M059J (cell line): Measurements from ENCODE around the gene DMD. TPM values are rescaled to one million over a fixed set of nuclear protein-coding genes. Genes with fewer than 3 reads are reported as not detected.

ENCODE experiments used
- DNase-seq: peaks from one replicate; pipeline ENCODE4 v3.0.0-alpha.2; 2012; ENCODE audit warnings: low read depth
- total RNA-seq: library from RNA; depleted of rRNA; stranded (reverse); fragments of >200 nt; shearing (Covaris generic); gene quantifications from 2 replicates; pipeline ENCODE4 v1.2.3, GENCODE V29; 2014

Gene DMD
- total RNA-seq, 1 experiment from 2014 or later: 1.1 TPM

- no peak for DNase-seq
Measured at GRCh38 chrX:31181377-31182000, 2029.9 kb downstream of the DMD start.

DNA sequence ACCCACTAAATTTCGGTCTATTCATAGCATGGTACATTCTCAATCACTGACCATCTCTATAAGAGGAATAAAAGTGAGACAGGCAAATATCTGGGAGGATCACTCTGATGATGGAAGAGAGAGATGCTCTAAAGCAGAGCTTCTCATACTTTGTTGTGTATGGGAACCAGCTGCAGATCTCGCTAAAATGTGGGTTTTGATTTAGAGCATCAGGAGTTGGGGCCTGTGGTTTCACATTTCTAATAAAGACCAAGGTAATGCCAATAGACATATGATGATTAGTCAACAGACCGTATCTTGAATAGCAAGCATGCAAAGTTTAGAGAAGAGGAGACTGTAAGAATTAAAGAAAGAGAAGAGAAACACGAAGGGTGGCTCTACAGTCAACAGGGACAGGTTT, 2032.1 kb downstream of the DMD start:
- no peak for DNase-seq

DNA sequence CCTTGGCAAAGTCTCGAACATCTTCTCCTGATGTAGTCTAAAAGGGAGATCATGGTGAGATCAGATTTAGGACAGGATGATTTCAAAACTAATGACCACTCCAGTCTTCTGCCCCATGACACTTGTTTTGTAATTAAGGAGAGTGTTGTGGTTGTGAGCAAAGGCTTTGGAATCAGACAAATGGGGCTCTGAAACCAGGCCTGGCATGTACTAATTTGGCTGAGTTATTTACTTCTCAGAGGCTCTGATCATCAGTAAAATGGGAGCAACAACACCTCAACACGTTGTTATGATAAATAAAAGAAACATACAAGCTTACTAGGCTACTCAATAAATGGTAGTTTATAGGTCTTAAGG, 2032.6 kb downstream of the DMD start:
- DNase-seq: no peak

- no peak for DNase-seq
Measured at GRCh38 chrX:31178064-31178768, 2033.1 kb downstream of the DMD start.

- no peak for DNase-seq
Measured at GRCh38 chrX:31170792-31171191, 2040.6 kb downstream of the DMD start.

- no peak for DNase-seq
Measured at GRCh38 chrX:31168551-31168950, 2042.8 kb downstream of the DMD start.

GRCh38 chrX:31166832-31167231, 2044.5 kb downstream of the DMD start:
- DNase-seq: no peak

DNA sequence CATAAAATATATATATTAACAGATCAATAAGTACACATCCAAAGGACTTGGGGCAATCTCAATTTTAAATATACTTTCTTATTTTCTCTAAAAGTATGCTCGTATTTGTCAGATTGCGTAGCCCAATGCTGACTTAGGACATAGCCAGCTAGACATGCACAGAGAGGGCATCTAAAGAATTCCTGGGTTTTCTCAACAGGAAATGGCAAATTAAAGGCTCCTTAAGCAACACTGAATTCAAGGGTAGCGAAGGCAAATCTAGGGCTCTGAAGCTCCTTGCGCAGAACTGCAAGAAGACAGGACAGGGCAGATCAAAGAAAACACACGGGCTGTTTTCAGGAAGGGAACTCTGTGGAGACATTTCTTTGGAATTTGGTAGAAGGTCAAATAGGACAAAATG, 2044.9 kb downstream of the DMD start:
- DNase-seq: no peak

GRCh38 chrX:31165241-31166035, 2045.9 kb downstream of the DMD start:
- no peak for DNase-seq

DNA sequence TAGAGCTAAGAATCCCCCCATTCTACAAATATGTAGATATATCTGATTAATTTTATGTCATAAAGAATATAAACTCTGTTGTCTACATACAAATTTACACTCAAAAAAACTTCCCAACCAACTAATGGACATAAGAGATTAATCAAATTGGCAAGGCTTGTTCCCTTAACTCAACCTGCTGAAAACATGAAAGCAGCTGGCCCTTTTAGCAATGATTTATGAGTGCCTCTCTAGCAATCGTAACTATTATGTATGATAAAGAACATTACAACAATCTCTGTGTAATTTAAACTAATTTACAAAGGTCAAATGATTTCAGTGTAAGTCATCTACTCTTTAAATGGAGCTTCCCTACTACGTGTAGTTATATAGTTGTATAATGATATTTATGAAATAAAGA, 2056.4 kb downstream of the DMD start:
- DNase-seq: no peak

GRCh38 chrX:31153475-31154047, 2057.8 kb downstream of the DMD start:
- DNase-seq: no peak

DNA sequence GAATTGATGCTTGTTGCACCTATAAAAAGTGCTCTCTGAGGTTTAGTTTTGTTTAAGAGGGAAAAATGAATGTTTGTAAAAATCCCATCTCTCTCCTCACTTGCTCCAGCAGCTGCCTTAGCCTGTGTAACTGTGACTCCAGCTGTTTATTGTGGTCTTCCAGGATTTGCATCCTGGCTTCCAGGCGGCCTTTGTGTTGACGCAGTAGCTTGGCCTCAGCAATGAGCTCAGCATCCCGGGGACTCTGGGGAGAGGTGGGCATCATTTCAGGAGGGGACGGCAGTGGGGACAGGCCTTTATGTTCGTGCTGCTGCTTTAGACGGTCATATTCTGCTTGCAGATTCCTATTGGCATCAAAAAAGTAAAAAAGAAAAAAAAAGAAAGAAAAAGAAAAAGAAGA, 2064.2 kb downstream of the DMD start:
- no peak for DNase-seq

DNA sequence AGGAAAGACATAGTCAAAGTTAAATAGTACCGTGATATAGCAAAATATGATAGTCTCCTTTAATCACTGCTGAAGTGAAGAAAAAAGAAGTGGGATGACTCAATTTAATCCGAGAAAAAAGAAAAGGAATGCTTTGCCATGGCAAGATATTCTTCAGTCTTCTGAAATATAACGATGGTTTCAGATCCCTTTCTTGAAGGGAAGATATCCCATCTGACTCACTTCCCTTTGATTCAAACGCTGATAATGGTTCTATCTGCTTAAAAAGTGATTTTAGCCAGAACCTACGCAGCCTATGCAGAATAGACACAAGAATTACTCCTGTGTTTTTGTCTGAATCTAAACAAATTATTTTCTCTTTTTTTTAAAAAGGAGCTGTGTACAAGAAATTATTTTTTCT, 2071.4 kb downstream of the DMD start:
- no peak for DNase-seq

DNA sequence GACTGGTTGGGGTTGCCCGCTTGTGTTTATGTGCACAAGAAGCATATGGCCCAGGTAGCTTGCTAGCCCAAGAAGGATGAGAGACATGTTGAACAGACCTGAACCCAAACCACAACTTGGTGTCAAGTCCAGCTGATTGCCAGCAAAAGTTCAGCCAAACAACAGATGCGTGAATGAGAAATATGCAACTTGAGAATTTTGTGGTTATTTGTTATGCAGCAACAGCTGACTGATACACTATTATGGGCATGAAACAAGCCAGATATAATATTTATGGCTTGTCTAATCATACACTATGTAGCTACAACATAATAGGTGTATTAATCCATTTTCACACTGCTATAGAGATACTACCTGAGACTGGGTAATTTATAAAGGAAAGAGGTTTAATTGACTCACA, 2073.2 kb downstream of the DMD start:
- DNase-seq: no peak

- DNase-seq: no peak
Measured at GRCh38 chrX:31136144-31136611, 2075.2 kb downstream of the DMD start.

GRCh38 chrX:31132821-31133241, 2078.5 kb downstream of the DMD start:
- DNase-seq: no peak

DNA sequence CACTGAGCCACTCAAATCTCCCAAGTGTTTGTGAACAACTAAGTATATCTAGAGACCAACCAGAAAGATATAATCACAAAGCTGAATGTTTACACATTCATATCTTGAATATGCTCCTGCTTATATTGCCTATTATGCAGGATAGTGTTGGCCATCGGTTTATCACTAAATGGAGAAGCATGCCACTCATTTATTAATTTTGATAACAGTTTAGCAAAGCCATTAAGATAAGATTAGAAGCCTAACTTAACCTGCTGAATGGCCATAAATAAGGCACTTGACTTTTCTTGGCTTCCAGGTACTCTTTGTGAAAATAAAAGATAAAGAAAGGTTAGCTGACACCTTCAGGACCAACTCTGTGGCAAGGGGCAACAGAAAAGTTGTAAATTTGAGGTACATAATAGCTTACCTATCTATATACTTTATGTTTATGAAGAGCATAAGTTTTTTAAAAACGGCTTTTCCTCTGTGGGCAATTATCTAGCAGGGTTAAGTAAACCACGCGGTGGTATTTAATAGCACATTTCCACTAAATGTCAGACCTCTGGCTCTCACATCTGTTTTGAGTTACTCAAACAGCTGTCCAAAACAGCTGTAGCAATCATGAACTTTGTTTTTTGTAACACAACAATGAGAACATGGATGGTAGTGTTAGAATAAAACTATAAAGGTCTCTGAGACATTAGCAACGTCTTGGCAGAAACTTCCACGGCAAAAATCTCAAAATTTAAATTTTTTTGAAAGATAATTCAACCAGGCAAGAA, 2080.7 kb downstream of the DMD start:
- DNase-seq: no peak

- DNase-seq: no peak
Measured at GRCh38 chrX:31128855-31129254, 2082.5 kb downstream of the DMD start.

- no peak for DNase-seq
Measured at GRCh38 chrX:31127716-31128115, 2083.6 kb downstream of the DMD start.

- DNase-seq: peak; percentile 47
Measured at GRCh38 chrX:31126205-31126604, 2085.1 kb downstream of the DMD start.

GRCh38 chrX:31124536-31124935, 2086.8 kb downstream of the DMD start:
- DNase-seq: no peak

DNA sequence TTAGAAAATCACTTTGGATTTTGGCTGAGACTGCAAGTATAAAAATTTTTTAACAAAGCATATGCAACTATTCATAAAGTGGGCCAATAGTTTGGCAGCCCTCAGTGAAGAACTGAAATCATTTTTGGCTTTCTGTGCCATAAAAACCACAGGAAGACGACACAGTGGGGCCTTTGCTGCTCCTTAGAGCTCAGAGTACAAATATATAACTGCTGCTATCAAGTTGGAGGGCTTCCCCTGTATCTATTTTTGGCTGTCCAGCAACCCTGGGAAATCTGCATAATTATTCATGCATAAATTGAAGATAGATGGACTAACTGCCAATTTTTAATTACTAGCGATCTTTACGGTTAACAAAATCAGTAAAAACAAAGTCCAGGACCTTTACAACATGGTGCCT, 2088.0 kb downstream of the DMD start:
- no peak for DNase-seq
